Chondrocyte (in vitro differentiated cells): ENCODE results near the gene TMEM179B. TPM values are rescaled to one million over a fixed set of nuclear protein-coding genes. Genes with fewer than 3 reads are reported as not detected.

Experiments
- DNase-seq: peaks from one replicate; pipeline ENCODE4 v3.0.0; 2021; ENCODE audit warnings: mixed read lengths, low spot score
- H3K27ac Mint-ChIP-seq: one replicate; pipeline ENCODE4 v1.8.0; 2021; ENCODE audit warnings: mild to moderate bottlenecking, moderate library complexity, mixed read lengths; ENCODE audit not compliant: unreplicated experiment
- H3K27me3 Mint-ChIP-seq: 2 replicates; pipeline ENCODE4 v1.8.0; 2021; ENCODE audit warnings: low read depth, mixed read lengths
- H3K36me3 Mint-ChIP-seq: 2 replicates; pipeline ENCODE4 v1.8.0; 2021; ENCODE audit warnings: low read depth, mixed read lengths
- H3K4me1 Mint-ChIP-seq: 2 replicates; pipeline ENCODE4 v1.8.0; 2021; ENCODE audit warnings: low read depth, mild to moderate bottlenecking, mixed read lengths
- H3K4me3 Mint-ChIP-seq: one replicate; pipeline ENCODE4 v1.8.0; 2021; ENCODE audit warnings: mild to moderate bottlenecking, moderate library complexity, mixed read lengths; ENCODE audit not compliant: unreplicated experiment
- H3K9me3 Mint-ChIP-seq: 2 replicates; pipeline ENCODE4 v1.8.0; 2021; ENCODE audit warnings: low read depth, mixed read lengths
- CTCF ChIP-seq: fragments of 200-600 bp; sonication (generic); IDR thresholded peaks from 2 replicates; pipeline ENCODE4 v1.5.0; 2021; ENCODE audit warnings: antibody characterized with exemption, mild to moderate bottlenecking, moderate library complexity
- total RNA-seq: library from RNA; stranded (reverse); gene quantifications from 3 replicates; pipeline ENCODE4 v1.2.1, GENCODE V29; 2021

Gene TMEM179B
- total RNA-seq, 1 donor from 2014 or later: 29.4 TPM

GRCh38 chr11:62771144-62772021 lies 15.8 kb upstream of the TMEM179B start, which contains the start of gene TAF6L:
Gene TAF6L (plus strand): TSS chr11:62771396. CDS start chr11:62775784, 4,388 bp downstream.
- H3K27ac Mint-ChIP-seq: peak within 1 kb of the TSS; percentile 96
- peak; percentile 99 for DNase-seq
- H3K36me3 Mint-ChIP-seq: peaks cover 8% of the 10 kb centered on the region
- TF ChIP-seq CTCF: no peak
- H3K9me3 Mint-ChIP-seq: no peaks in the 10 kb centered on the region
- peaks cover 23% of the 10 kb centered on the region for H3K4me1 Mint-ChIP-seq
- H3K27me3 Mint-ChIP-seq: no peaks in the 10 kb centered on the region
- peak within 1 kb of the TSS; percentile 86 for H3K4me3 Mint-ChIP-seq

GRCh38 chr11:62774407-62774806 lies 12.8 kb upstream of the TMEM179B start:
- no peak for TF ChIP-seq CTCF
- Mint-ChIP-seq H3K27ac (no peak overlapping the region), H3K27me3 (no peaks in the 10 kb centered on the region), H3K4me1 (peaks cover 23% of the 10 kb centered on the region), H3K9me3 (no peaks in the 10 kb centered on the region), H3K36me3 (peaks cover 16% of the 10 kb centered on the region), H3K4me3 (no peak overlapping the region)
- no peak for DNase-seq

- Mint-ChIP-seq H3K4me1 (peaks cover 11% of the 10 kb centered on the region), H3K4me3 (no peak overlapping the region), H3K9me3 (no peaks in the 10 kb centered on the region), H3K27me3 (no peaks in the 10 kb centered on the region), H3K27ac (no peak overlapping the region), H3K36me3 (peaks cover 16% of the 10 kb centered on the region)
- no peak for TF ChIP-seq CTCF
- DNase-seq: no peak
These were observed 11.6 kb upstream of the TMEM179B start for GRCh38 chr11:62775646-62776045.

GRCh38 chr11:62777389-62777788 lies 9.8 kb upstream of the TMEM179B start:
- Mint-ChIP-seq H3K36me3 (peaks cover 16% of the 10 kb centered on the region), H3K27ac (no peak overlapping the region), H3K27me3 (no peaks in the 10 kb centered on the region), H3K4me1 (no peaks in the 10 kb centered on the region), H3K4me3 (no peak overlapping the region), H3K9me3 (no peaks in the 10 kb centered on the region)
- no peak for DNase-seq
- TF ChIP-seq CTCF: no peak

- no peak overlapping the region for H3K27ac Mint-ChIP-seq
- no peak for TF ChIP-seq CTCF
- no peak overlapping the region for H3K4me3 Mint-ChIP-seq
- no peak for DNase-seq
- no peaks in the 10 kb centered on the region for H3K4me1 Mint-ChIP-seq
- no peaks in the 10 kb centered on the region for H3K9me3 Mint-ChIP-seq
- peaks cover 22% of the 10 kb centered on the region for H3K36me3 Mint-ChIP-seq
- no peaks in the 10 kb centered on the region for H3K27me3 Mint-ChIP-seq
These were observed 8.8 kb upstream of the TMEM179B start for GRCh38 chr11:62778441-62778840.
